Measurements from ENCODE around the gene PRM3.

Gene PRM3

DNA sequence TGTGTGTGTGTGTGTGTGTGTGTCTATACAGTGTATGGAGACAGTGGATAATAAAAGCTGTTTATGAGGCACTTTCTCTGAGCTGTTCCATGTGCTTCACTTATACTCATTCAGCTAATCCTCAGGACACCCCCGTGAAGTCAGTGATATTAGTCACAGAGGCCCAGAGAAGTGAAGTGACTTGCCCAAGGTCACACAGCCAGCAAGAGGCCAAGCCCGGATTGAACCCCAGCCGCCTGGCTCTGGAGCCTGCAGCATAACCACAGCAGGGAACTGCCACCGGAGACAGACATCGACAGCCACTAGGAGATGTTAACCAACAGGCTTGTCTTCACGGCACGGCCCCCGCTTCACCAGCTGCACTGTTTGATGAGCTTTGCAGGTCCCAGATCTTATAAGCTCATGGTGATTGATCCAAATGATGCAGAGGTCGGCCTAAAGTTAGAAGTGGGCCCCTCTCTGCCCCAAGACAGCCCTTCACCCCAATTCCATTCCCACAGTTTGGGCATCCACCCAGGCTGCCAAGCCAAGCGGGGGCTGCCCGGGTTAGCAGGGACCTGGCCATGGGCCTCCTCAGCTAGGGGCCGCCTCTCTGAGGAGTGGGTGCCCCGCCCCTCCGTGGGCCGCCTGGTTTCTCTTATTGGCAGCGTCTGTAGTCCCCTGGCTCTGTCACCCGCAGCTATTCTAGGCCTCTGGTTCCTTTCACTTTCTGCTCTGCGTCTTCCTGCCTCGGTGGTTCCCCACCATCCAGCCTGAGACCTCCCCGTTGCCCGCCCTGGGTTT lies 48.3 kb downstream of the PRM3 start:
- peak; percentile 75 for DNase-seq (ENCODE audit: low read depth)

DNA sequence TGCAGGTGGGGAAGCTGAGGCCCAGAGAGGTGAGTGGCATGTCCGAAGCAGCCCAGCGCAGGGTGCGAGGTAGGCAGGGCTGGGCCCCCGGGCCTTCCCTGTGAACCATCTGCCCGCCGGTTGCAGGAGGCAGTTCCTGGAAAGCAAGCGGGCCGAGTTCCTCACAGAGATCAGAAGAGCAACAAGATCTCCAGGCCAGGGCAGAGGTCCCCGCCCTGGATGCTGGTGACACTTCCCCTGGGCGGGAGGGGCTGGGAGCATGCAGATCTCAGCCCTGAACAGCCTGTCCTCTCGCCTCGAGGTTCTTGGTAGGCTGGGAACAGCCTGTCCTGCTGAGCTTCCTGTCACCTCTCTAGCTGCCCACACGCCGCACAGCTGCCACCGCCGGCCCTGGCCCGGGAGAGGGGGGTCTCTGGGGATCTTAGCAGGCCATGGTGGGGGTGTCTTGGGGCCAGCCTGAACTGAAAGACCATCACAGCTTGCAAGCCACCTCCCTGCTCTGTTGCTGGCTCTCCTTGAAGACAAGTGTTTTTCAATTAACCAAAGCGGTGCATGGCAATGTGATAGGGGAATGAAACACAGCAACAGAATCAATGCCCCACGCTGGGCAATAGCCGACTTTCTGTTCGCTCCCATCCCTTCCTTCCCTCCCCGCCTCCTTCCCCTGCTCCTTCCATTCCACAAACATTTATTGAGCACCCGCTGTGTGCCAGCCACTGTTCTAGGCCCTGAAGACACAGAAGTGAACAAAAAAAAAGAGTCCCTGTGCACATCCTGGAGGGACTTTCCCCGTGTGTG lies 49.1 kb downstream of the PRM3 start:
- DNase-seq (ENCODE audit: low read depth) = peak; percentile 29
